ENCODE measurements around the gene SELENON.

GRCh38 chr1:25848531-25848930 lies 48.5 kb downstream of the SELENON start:
- TF ChIP-seq POLR2A (IDR thresholded peaks at IDR 0.05) (no peak), CTCF (IDR thresholded peaks at IDR 0.05) (no peak)

Data from adrenal gland (tissue), 5 donors.